Astrocyte (in vitro differentiated cells and primary cell): Measurements from ENCODE around the gene ZNF415.

ENCODE experiments used
- EZH2 ChIP-seq: IDR thresholded peaks from 2 replicates; pipeline ENCODE4 v1.6.1; 2012; ENCODE audit warnings: mild to moderate bottlenecking, low read length, inconsistent platforms; ENCODE audit not compliant: insufficient read depth
- TF ChIP-seq, protein P1 (sequence below): IDR thresholded peaks from 2 replicates; pipeline ENCODE4 v1.5.1; 2011; ENCODE audit warnings: low read depth, mild to moderate bottlenecking, inconsistent platforms, low read length, moderate library complexity; ENCODE audit not compliant: insufficient read depth

DNA sequence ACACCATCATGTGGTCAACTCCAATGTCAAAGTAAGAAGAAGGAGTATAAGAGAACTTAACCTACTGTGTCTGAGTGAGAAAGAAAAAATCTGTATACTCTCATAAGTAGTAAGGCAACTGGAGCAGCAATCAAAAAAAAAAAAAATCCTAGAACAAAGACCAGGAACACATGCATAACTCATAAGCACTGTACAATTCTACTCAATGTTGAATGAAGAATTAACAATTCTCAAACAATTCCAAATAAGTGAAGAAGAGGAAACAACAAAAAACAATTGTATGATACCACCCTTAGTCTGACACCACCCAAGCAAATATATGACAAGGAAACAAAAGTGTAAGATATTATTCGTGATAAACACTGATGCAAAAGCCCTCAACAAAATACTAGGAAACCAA is 54.0 kb downstream of the ZNF415 start:
- TF ChIP-seq, protein P1, sequence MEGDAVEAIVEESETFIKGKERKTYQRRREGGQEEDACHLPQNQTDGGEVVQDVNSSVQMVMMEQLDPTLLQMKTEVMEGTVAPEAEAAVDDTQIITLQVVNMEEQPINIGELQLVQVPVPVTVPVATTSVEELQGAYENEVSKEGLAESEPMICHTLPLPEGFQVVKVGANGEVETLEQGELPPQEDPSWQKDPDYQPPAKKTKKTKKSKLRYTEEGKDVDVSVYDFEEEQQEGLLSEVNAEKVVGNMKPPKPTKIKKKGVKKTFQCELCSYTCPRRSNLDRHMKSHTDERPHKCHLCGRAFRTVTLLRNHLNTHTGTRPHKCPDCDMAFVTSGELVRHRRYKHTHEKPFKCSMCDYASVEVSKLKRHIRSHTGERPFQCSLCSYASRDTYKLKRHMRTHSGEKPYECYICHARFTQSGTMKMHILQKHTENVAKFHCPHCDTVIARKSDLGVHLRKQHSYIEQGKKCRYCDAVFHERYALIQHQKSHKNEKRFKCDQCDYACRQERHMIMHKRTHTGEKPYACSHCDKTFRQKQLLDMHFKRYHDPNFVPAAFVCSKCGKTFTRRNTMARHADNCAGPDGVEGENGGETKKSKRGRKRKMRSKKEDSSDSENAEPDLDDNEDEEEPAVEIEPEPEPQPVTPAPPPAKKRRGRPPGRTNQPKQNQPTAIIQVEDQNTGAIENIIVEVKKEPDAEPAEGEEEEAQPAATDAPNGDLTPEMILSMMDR = no peak
- no peak for TF ChIP-seq EZH2
